Colon (tissue), 2 donors: ENCODE measurements around the gene DYNC2LI1.

ENCODE experiments used
- FAIRE-seq: peaks from 2 replicates; lab custom pipeline; 2012; peaks lifted over from hg19 to GRCh38; lab: Jason Lieb, UNC
- donor health status: control.
- donor health status: control.

Gene DYNC2LI1

DNA sequence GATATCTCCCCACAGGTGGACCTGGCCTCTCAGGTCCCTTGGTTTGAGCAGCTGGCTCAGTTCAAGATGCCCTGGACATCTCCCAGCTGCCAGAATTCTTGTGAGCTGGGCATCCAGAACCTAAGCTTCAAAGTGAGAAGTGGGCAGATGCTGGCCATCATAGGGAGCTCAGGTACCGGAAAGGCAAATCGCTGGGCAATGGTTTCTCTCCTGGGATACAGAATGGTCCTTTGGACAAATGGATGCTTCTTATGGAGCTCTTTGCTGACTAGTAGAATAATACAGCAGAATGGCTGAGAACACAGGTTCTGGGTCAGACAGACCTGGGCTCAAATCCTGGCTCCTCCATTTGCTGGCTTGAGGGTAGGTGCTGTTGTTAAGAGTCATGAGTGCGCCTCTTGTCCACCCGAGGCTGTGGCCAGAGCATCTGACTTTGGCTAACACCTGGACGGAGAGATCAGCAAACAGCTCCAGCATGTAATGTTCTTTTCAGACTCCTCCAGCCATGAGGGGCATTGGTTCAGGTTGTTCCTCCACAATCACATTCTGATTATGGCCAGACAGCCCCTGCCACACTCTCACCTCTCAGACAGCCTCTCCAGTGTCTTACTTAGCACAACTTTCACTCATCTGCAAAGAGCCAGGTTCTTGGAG is 72.4 kb downstream of the DYNC2LI1 start:
- no peak for FAIRE-seq

DNA sequence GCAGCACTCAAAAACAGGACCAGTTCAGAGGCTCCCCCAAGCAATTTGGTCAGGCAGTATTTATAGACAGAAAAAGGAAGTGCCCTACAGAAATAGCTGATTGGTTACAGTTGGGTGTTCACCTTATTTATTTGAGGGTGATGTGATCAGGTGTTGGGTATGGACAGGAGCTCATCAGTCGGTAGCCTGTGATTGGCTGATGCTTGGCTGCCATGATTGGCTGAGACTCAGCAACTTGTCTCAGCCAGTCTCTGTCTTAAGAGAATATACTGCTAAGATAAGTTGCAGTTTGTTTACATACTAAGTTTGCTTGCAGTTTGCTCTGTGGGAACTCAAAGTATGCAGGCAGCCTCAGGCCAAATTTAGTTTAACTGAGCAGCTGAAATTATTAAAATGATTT is 74.4 kb downstream of the DYNC2LI1 start:
- no peak for FAIRE-seq

DNA sequence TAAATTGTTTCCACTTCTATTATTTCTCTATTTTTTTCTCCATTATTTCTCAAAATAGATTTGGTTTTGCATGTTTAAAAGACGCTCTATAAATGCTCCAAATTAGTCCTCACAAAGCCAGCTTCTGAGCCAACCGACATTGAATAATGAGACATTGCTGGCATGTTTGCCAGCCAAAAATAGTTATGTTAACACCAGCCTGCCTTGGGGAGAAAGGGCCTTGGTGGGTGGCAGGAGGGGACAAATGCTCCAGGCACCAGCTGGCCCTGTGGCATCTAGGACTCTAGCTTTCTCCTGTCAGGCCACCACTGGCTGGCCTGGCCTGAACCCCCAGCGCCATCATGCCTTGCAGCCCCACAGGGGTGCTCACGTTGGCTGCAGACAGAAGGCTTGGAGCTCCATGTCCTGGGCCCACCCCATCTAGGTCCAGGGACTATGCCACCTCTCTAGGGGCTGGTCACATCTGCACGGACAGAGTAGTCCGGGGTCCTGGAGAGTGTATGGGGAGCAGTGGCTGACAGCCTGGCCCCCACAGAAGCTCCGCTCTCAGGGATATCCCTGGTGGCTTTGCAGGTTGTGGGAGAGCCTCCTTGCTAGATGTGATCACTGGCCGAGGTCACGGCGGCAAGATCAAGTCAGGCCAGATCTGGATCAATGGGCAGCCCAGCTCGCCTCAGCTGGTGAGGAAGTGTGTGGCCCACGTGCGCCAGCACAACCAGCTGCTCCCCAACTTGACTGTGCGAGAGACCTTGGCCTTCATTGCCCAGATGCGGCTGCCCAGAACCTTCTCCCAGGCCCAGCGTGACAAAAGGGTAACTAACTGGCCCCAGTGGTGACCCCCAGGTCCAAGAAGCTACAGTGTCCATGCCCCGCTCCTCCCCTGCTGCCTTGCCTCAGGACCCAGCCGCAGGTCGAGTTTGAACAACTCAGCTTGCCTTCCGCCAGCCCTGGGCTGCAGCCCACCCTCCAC is 77.5 kb downstream of the DYNC2LI1 start:
- FAIRE-seq = no peak

DNA sequence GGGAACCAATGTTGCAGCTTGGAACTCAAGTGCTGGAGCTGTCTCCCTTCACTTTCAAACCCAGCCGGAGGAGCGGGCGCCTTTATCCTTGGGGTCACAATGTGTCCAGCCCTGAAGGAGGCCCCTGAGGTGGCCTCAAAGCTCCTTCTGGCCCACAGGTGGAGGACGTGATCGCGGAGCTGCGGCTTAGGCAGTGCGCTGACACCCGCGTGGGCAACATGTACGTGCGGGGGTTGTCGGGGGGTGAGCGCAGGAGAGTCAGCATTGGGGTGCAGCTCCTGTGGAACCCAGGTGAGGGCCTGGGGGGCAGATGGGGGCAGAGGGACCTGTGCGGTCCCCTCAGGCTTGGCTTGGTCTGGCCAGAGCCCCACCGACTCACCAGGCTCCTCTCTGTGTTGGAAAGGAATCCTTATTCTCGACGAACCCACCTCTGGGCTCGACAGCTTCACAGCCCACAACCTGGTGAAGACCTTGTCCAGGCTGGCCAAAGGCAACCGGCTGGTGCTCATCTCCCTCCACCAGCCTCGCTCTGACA is 78.4 kb downstream of the DYNC2LI1 start:
- no peak for FAIRE-seq

DNA sequence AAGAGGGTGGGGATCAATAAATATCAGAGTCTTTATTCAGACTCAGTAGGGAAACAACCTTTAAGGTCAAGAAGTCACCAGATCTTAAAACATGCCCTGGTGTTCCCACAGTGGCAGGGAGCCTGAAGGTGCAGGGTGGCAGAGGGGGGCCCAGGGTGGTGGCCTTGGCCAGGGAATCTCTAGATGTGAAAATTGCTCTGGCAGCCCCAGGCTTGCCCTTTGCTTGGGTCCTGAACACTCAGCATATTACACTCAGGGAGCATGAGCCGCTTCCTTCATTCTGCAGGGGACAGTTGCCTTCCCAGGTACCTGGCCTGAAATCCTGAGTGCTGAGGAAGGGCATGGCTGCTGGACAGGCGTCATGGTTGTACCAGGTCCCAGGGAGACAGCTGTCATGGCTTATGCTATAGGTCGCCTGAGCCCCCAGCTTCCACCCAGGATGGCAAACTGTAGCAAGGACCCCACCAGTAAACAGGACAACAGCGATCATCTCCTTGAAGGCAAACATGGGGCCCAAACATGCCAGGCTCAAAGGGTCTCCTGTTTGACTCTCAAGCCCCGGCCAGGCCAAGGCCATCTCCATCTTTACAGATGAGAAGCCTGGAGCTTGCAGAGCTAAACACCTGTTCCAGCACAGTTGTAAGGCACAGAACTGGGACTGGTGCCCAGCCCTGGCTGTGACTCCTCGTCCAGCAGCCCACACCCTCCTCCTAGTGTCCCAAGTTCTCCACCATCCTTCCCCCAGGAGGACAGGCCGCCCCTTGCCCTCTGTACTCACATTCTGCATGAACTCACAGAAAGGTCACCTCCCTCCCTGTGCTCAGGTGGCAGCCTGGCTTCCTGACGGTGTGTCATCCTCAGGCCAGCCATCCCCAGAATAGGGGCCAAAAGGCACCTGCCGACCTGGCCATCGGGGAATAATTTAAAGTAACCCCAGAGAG is 79.6 kb downstream of the DYNC2LI1 start:
- no peak for FAIRE-seq

DNA sequence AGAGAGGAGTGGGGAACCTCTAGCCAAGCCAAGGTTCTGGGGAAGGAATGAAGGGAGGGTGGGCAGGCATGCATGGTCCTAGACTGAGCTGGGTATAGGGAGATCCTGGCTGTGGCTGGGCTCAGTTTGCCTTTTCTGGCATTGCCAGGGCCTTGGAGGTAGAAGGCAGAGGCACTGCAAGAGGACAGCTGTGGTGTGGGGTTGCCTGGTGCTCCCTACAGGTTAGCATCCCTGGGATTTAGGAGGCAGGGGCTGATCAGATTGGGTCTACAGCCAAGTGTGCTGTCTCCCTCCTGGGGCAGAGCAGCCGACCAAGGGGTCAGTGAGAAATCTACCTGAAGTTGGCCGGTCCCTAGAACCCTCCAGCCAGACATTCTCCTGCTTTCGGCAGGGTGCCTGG is 80.8 kb downstream of the DYNC2LI1 start:
- no peak for FAIRE-seq

DNA sequence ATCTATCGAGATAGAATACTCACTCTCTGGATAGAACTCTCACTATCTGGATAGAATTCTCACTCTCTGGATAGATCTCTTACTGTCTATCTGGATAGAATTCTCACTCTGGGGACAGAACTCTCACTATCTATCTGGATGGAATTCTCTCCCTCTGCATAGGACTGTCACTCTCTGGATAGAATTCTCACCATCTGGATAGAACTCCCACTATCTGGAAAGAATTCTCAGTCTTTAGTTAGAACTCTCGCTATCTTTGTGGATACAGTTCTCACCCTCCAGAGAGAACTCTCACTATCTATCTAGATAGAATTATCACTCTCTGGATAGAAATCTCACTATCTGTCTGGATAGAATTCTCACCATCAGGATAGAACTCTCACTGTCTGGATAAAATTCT is 81.5 kb downstream of the DYNC2LI1 start:
- FAIRE-seq = no peak
